Karpas-422 (cell line): ENCODE results near the gene MYOZ3. TPM values are rescaled to one million over a fixed set of nuclear protein-coding genes. Genes with fewer than 3 reads are reported as not detected.
A peak's percentile ranks its signal among the peaks of the same experiment; 100 is the strongest.

Experiments used
- DNase-seq: peaks from one replicate; pipeline ENCODE4 v3.0.0-alpha.2; 2015
- H2AFZ ChIP-seq: fragments of 200-600 bp; sonication (generic); 2 replicates; pipeline ENCODE4 v1.6.1; 2014; ENCODE audit warnings: antibody characterized with exemption, low read length, mixed read lengths
- H3K27ac ChIP-seq: fragments of 200-600 bp; sonication (generic); 2 replicates; pipeline ENCODE4 v1.5.1; 2014; ENCODE audit warnings: mild to moderate bottlenecking, low read length, moderate library complexity
- H3K27me3 ChIP-seq: fragments of 200-600 bp; sonication (generic); 2 replicates; pipeline ENCODE4 v1.6.1; 2014; ENCODE audit warnings: low read length, mixed read lengths
- H3K36me3 ChIP-seq: fragments of 200-600 bp; sonication (generic); 2 replicates; pipeline ENCODE4 v1.6.1; 2014; ENCODE audit warnings: low read length, mixed read lengths; ENCODE audit not compliant: insufficient read depth
- H3K4me1 ChIP-seq: fragments of 200-600 bp; sonication (generic); 2 replicates; pipeline ENCODE4 v1.6.1; 2014; ENCODE audit warnings: mild to moderate bottlenecking, low read length, mixed read lengths
- H3K4me2 ChIP-seq: fragments of 200-600 bp; sonication (generic); 2 replicates; pipeline ENCODE4 v1.6.1; 2014; ENCODE audit warnings: low read length, low read depth, mild to moderate bottlenecking; ENCODE audit not compliant: poor library complexity, severe bottlenecking
- H3K4me3 ChIP-seq: fragments of 200-600 bp; sonication (generic); 2 replicates; pipeline ENCODE4 v1.5.1; 2014; ENCODE audit warnings: mild to moderate bottlenecking, antibody characterized with exemption, low read length, mixed read lengths
- H3K79me2 ChIP-seq: fragments of 200-600 bp; sonication (generic); 2 replicates; pipeline ENCODE4 v1.6.1; 2014; ENCODE audit warnings: mild to moderate bottlenecking, low read length, mixed read lengths
- H3K9ac ChIP-seq: fragments of 200-600 bp; sonication (generic); 2 replicates; pipeline ENCODE4 v1.6.0; 2014; ENCODE audit warnings: low read length
- H3K9me2 ChIP-seq: fragments of 200-600 bp; sonication (generic), shearing (Covaris generic); replicated peaks from 2 replicates; pipeline ENCODE4 v1.6.0; 2014; ENCODE audit warnings: mild to moderate bottlenecking, low read length, moderate library complexity; ENCODE audit not compliant: insufficient read depth
- H3K9me3 ChIP-seq: fragments of 300-700, 200-600 bp; sonication (generic); 2 replicates; pipeline ENCODE4 v1.6.1; 2014; ENCODE audit warnings: low read length, mixed read lengths
- H4K20me1 ChIP-seq: fragments of 200-600 bp; sonication (generic); 2 replicates; pipeline ENCODE4 v1.6.1; 2014; ENCODE audit warnings: mild to moderate bottlenecking, antibody characterized with exemption, low read length, low read depth; ENCODE audit not compliant: insufficient read depth
- total RNA-seq: library from RNA; depleted of rRNA; stranded (reverse); fragments of >200 nt; shearing (Covaris generic); gene quantifications from 2 replicates; pipeline ENCODE4 v1.2.3, GENCODE V29; 2014; ENCODE audit warnings: low replicate concordance

Gene MYOZ3
- total RNA-seq, 1 experiment from 2014 or later: not detected

GRCh38 chr5:150618163-150618562 lies 42.9 kb upstream of the MYOZ3 start:
- Histone ChIP-seq H3K9me2 (no peaks in the 10 kb centered on the region), H3K27ac (no peak overlapping the region), H3K4me2 (no peak overlapping the region), H3K9ac (no peak overlapping the region), H3K9me3 (no peaks in the 10 kb centered on the region), H3K79me2 (no peaks in the 10 kb centered on the region), H3K4me1 (no peaks in the 10 kb centered on the region), H3K4me3 (no peak overlapping the region), H2AFZ (no peak overlapping the region), H3K36me3 (no peaks in the 10 kb centered on the region), H4K20me1 (no peaks in the 10 kb centered on the region), H3K27me3 (no peaks in the 10 kb centered on the region)
- DNase-seq: no peak

- no peak for DNase-seq
- no peak overlapping the region for H3K4me2 ChIP-seq
- H2AFZ ChIP-seq: no peak overlapping the region
- H3K9me2 ChIP-seq: no peaks in the 10 kb centered on the region
- peaks cover 2% of the 10 kb centered on the region for H3K4me1 ChIP-seq
- H3K36me3 ChIP-seq: no peaks in the 10 kb centered on the region
- H3K9me3 ChIP-seq: no peaks in the 10 kb centered on the region
- no peaks in the 10 kb centered on the region for H3K79me2 ChIP-seq
- H3K9ac ChIP-seq: no peak overlapping the region
- no peak overlapping the region for H3K4me3 ChIP-seq
- no peaks in the 10 kb centered on the region for H3K27me3 ChIP-seq
- H4K20me1 ChIP-seq: no peaks in the 10 kb centered on the region
- H3K27ac ChIP-seq: no peak overlapping the region
Observed at GRCh38 chr5:150618588-150619281, 42.3 kb upstream of the MYOZ3 start.

- H3K27ac ChIP-seq: no peak overlapping the region
- DNase-seq: no peak
- no peak overlapping the region for H3K9ac ChIP-seq
- no peaks in the 10 kb centered on the region for H3K27me3 ChIP-seq
- H3K36me3 ChIP-seq: no peaks in the 10 kb centered on the region
- no peaks in the 10 kb centered on the region for H3K9me2 ChIP-seq
- no peak overlapping the region for H2AFZ ChIP-seq
- H3K79me2 ChIP-seq: no peaks in the 10 kb centered on the region
- H3K4me1 ChIP-seq: peaks cover 7% of the 10 kb centered on the region
- H3K4me2 ChIP-seq: no peak overlapping the region
- H4K20me1 ChIP-seq: no peaks in the 10 kb centered on the region
- no peak overlapping the region for H3K4me3 ChIP-seq
- no peaks in the 10 kb centered on the region for H3K9me3 ChIP-seq
Observed at GRCh38 chr5:150619359-150620230, 41.5 kb upstream of the MYOZ3 start.

- no peaks in the 10 kb centered on the region for H3K9me2 ChIP-seq
- H4K20me1 ChIP-seq: no peaks in the 10 kb centered on the region
Observed at GRCh38 chr5:150621301-150621700, 39.8 kb upstream of the MYOZ3 start.

GRCh38 chr5:150622157-150622556 lies 38.9 kb upstream of the MYOZ3 start:
- H3K9me3 ChIP-seq: no peaks in the 10 kb centered on the region
- no peak for DNase-seq
- H3K27ac ChIP-seq: no peak overlapping the region
- peaks cover 31% of the 10 kb centered on the region for H3K4me1 ChIP-seq
- no peaks in the 10 kb centered on the region for H3K36me3 ChIP-seq
- H3K9me2 ChIP-seq: no peaks in the 10 kb centered on the region
- H3K4me2 ChIP-seq: no peak overlapping the region
- H3K79me2 ChIP-seq: no peaks in the 10 kb centered on the region
- no peaks in the 10 kb centered on the region for H3K27me3 ChIP-seq
- no peak overlapping the region for H2AFZ ChIP-seq
- no peaks in the 10 kb centered on the region for H4K20me1 ChIP-seq
- no peak overlapping the region for H3K9ac ChIP-seq
- H3K4me3 ChIP-seq: no peak overlapping the region

More at GRCh38 chr5:150621301-150621700, 39.8 kb upstream of the MYOZ3 start:
- Histone ChIP-seq H3K4me1 (peaks cover 23% of the 10 kb centered on the region), H3K36me3 (no peaks in the 10 kb centered on the region), H3K27ac (no peak overlapping the region), H3K4me3 (no peak overlapping the region), H3K9ac (no peak overlapping the region), H3K4me2 (no peak overlapping the region), H3K79me2 (no peaks in the 10 kb centered on the region), H3K9me3 (no peaks in the 10 kb centered on the region), H3K27me3 (no peaks in the 10 kb centered on the region), H2AFZ (no peak overlapping the region)
- no peak for DNase-seq

- no peak for DNase-seq
- no peaks in the 10 kb centered on the region for H4K20me1 ChIP-seq
- peaks cover 31% of the 10 kb centered on the region for H3K4me1 ChIP-seq
- H3K9ac ChIP-seq: no peak overlapping the region
- H3K36me3 ChIP-seq: no peaks in the 10 kb centered on the region
- no peak overlapping the region for H3K27ac ChIP-seq
- no peaks in the 10 kb centered on the region for H3K79me2 ChIP-seq
- H3K4me3 ChIP-seq: no peak overlapping the region
- no peaks in the 10 kb centered on the region for H3K9me2 ChIP-seq
- H3K4me2 ChIP-seq: peak overlapping the region; percentile 45
- H3K9me3 ChIP-seq: no peaks in the 10 kb centered on the region
- H2AFZ ChIP-seq: no peak overlapping the region
- H3K27me3 ChIP-seq: no peaks in the 10 kb centered on the region
Observed at GRCh38 chr5:150623152-150623877, 37.7 kb upstream of the MYOZ3 start.

DNA sequence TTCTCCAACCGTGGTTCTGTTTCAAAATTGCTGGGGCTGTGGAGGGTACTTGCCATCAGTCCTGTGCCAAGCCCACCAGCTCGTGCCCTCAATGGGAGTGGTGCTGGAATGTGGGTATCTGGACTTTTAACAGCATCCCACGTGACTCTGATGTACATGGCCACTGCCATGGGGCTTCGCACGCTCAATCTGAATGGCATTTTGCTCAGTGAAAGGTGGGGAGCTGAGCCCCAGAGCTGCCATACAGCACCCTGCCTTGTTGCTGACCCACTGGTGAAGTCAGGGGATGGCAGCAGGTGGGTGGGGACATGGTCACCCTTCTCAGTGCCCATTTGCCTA lies 37.2 kb upstream of the MYOZ3 start:
- Histone ChIP-seq H3K9ac (no peak overlapping the region), H3K79me2 (no peaks in the 10 kb centered on the region), H3K4me1 (peaks cover 31% of the 10 kb centered on the region), H3K9me3 (no peaks in the 10 kb centered on the region), H3K36me3 (no peaks in the 10 kb centered on the region), H3K4me3 (no peak overlapping the region), H3K9me2 (no peaks in the 10 kb centered on the region), H3K4me2 (peak overlapping the region; percentile 45), H2AFZ (no peak overlapping the region), H3K27ac (no peak overlapping the region), H4K20me1 (no peaks in the 10 kb centered on the region), H3K27me3 (no peaks in the 10 kb centered on the region)
- no peak for DNase-seq
